ENCODE data around the gene CERT1.

Gene CERT1

DNA sequence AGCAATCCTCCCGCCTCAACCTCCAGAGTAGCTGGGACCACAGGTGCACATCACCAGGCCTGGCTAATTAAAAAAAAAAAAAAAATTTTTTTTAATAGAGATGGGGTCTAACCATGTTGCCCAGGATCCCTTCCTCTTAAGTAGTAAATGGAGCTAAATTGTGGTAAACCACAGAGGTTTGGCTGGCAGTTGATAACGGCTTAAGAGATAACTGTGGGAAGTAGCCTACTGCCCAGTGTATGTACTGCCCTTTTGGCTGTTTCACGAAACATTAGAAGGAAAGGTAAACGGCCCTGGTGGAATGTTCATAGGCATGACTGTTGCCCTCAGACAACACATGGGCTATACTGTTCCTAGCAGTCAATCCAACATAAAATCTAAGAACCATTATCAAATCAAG, 130.0 kb downstream of the CERT1 start:
- DNase-seq: no peak

DNA sequence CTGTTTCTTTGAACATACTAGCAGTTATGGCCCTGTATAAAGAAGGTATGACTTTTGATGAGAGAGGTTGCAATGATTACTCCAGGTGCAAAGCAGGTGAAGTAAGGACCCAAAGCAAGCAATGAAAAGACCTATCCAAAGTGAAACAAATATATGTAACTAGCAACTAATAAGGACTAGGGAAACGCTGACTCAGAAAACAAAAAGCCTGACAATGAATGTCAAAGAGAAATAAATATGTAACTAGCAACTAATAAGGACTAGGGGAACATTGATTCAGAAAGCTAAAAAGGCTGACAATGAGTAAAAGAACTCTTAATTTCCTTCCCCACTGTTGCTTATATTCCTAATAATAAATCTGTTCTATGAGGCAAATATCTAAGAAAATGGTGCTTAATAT, 131.3 kb downstream of the CERT1 start:
- DNase-seq: no peak

DNA sequence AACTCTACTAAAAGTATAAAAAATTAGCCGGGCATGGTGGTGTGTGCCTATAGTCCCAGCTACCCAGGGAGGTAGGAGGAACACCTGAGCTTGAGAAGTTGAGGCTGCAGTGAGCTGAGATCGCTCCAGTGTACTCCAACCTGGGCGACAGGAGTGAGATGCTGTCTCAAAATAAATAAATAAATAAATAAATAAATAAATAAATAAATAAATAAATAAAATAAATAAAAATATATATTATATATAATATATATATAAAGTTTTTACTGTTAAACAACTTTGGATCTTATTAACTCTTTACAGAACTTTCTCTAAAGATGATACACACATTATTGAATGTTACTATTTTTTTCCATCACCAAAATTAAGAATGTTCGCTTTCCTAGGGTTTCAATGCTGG, 136.0 kb downstream of the CERT1 start:
- DNase-seq: no peak

DNA sequence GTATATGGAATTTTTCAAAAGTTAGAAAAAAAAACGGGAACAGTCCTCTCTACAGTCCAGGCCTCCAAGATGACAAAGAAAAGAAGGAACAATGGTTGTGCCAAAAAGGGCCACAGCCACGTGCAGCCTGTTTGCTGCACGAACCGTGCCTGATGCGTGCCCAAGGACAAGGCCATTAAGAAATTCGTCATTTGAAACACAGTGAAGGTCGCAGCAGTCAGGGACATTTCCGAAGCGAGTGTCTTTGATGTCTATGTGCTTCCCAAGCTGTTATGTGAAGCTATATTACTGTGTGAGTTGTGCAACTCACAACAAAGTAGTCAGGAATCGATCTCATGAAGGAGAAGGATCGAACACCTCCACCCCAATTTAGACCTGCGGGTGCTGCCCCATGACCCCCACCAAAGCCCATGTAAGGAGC, 137.0 kb downstream of the CERT1 start:
- DNase-seq: no peak

DNA sequence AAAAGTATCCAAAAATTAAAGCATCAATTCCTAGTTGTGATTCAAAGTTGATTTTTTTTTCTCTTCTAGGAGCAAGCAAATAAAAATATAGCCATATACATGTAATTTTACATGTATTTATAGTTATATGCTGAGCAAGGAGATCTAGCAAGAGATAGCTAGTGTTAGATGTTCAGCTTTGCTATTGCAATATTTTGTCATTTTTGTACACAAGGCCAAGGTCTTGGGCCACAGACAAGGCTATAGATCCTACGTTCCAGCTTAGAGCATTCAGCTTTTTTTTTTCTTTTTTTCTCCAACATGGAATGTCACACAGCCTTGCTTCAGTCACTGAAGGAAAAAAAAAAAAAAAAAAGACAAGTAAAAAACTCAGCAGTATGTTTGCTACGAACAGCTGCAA, 137.6 kb downstream of the CERT1 start:
- no peak for DNase-seq

DNA sequence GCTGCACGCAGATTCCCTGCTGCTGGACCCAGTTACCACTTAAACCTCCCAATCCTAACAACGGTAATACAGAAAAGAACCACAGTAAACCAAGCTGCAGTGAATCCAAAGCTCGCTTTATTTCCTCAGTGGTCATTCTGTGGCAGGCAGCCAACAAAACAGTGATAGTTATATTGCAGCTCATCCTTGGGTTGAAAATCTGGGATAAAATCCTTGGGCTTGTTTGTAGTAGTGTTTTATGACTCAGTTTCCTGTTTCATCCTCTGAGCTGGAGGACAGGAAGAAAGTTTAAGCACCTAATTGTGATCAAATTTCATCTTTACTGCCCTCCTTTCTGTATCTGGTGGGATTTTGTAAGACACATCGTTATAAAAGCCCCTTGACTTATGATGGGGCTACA, 143.0 kb downstream of the CERT1 start:
- no peak for DNase-seq

DNA sequence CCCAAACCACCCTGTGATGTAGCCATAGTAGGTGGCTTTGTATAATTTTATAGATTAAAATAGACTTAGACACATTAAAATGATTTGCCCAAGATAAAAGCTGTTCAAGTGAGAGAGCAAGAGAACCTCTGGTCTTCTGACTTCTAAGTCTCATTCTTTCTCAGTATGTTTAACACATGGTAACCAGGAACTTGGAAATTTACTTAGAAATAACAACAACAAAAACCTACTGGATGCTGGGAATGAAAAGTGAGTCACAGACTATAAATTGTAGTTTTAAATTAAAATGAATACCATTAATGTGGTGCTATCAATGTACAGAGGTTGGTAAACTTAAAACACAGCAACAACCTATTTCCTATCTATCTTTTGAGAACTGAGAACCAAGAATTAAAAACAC, 144.0 kb downstream of the CERT1 start:
- no peak for DNase-seq

DNA sequence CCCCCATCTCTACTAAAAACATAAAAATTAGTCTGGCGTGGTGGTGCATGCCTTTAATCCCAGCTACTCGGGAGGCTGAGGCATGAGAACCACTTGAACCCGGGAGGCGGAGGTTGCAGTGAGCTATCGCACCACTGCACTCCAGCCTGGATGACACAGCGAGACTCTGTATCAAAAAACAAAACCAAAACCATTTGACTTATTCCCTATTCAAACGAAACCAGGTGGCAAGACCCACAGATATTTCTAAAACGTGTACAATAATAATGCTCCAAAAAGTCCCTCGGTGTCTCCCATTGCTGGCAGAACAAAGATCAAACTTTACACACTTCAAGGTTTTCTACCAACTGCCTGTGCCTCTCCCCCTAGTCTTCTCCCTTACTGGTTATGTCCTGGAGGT, 144.6 kb downstream of the CERT1 start:
- no peak for DNase-seq

DNA sequence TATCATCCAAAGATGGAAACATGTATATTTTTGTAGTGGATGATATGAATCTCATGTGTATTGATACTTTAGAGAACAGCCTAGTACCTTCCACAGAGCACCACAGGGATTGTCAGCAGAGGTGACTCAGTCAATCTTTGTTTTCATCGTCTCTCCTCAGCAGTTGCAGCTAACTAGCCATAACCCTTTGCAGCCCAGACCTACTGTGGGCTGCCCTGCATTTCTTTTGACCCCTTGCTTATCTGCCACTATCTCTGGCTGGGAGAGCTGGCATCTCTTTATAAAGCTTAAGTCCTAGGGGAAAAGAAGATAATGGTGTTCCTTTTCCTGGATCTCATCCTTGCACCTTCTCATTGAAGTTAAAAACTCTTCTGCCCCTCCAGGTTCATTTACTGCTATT, 145.7 kb downstream of the CERT1 start:
- DNase-seq: no peak

DNA sequence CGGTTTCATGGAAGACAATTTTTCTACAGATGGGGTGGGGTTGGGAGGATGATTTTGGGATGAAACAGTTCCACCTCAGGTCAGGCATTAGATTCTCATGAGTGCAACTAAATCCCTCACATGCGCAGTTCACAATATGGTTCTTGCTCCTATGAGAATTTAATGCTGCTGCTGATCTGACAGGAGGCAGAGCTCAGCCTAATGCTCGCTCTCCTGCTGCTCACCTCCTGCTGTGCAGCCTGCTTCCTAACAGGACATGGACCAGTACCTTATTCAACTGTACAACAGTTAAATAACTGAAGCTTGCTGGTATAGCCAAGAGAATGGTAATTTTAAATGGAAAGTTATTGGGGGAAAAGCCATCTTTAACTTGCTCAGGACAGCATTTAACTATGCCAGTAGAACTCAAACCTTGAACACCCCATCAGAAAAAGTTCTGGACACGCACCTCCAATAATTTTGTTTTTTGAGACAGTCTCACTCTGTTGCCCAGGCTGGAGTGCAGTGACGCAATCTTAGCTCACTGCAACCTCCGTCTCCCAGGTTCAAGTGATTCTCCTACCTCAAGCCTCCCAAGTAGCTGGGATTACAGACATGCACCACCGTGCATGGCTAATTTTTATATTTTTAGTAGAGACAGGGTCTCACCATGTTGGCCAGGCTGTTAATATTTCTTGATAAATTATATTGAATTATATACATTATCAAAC, 146.7 kb downstream of the CERT1 start:
- no peak for DNase-seq

DNA sequence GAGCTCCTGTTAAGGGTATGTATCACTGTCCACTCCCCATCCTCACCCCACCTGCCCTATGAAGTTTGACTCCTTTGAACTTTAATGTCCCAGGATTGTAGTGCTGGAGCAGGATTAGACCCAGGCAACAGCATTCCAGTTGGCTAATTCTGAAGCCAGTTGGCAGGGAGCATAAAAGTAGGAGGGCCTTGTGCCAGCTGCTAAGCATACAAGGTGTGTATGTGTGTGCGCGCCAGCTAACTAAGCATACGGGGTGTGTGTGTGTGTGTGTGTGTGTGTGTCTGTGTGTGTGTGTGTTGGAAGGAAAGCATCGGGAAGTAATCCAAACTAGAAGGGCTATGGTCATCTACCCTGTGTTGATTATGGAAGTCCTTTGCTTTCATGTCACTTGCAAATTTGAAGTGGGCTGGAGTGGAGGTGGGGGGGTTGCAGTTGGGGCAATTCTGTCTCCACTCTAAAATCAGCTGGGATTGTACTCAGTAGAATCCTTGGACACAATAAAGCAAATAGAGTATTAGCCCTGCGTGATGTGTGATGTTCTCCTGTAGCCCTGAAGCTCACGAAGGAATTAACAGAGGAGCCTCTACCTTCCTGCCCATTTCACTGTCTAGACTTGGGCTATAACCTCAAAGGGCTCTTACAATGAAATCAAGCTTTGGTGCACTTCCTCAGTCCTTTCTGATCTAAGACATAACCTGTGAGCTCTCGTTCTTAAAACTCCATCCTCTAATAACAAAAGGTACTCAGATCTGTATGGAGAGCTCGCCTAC, 147.5 kb downstream of the CERT1 start:
- DNase-seq: no peak

DNA sequence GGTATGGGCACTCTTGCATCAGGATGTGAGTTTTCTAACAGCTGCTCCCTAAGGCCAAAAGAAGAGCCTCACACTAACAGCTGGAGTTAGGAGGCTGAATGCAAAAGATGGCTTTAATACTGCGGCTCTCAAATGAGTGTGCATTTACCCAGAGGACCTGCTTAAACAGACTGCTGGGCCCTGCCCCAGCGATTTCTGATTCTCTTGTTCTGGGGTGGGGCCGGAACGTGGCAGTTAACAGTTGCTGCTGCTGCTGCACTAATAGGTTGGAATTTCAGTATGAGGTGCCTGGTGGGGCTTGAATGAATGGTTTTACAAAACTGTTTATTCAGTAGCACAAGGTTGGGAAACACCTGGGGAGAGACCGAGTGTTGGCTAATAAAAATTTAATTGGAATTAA, 148.3 kb downstream of the CERT1 start:
- DNase-seq: no peak

DNA sequence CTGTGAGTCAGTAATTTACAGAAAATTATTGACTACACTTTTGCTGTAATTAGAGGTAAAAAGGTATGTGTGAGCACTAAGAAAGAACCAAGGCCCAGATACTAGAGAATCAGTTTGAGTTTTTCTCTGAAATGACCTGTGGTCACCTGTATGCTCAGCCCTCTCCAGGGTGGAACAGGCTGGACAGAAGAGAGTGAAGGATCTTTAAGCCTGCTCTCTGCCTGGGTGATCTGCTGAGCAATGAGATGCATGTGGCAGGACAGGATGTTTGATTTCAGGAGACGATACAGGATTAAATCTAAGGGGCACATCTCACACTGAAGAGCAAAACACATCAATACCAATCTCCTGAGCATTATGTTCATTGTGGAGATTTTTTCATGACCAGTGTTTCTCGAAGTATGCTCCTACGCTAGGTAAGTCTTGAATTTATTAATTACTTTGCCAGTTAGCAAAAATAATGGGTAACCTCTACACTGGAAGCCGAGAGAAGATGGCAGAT, 148.9 kb downstream of the CERT1 start:
- no peak for DNase-seq

DNA sequence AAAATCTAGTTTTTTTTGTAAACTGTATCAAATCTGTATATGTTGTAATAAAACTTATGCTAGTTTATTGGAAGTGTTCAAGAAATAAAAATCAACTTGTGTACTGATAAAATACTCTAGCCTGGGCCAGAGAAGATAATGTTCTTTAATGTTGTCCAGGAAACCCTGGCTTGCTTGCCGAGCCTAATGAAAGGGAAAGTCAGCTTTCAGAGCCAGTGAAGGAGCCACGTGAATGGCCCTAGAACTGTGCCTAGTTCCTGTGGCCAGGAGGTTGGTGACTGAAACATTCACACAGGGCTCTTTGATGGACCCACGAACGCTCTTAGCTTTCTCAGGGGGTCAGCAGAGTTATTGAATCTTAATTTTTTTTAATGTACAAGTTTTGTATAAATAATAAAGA, 150.1 kb downstream of the CERT1 start:
- no peak for DNase-seq

DNA sequence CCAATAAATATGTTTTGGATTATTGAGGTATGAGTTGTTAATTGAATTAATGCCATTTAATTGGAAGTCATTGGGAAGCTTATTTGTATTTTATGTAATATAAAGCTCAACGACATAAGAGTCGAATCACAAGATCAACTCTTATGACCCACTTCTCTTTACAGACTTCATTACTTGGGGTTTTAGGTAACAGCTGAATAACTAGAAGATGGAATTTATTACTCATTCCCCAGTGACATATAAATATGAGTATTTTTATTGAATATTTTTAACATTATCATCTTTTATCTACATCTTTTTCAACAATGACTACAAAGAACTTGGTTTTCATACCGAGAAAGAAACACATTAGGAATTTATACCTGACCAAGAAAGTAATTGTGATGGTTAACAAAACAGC, 153.3 kb downstream of the CERT1 start:
- DNase-seq: no peak

DNA sequence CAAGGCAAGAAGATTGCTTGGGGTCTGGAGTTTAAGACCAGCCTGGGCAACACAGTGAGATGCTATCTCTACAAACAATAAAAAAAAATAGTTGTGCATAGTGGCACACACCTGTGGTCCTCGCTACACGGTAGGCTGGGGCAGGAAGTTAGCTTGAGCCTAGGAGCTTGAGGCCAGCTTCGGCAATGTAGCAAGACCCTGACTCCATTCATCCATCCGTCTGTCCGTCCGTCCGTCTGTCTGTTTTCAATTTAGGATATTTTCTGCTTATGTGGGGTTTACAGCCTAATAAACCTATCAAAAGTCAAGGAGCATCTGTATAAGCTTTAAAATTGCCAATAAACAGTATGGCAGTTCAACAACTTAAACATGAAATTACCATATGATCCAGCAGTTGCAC, 154.7 kb downstream of the CERT1 start:
- DNase-seq: no peak

DNA sequence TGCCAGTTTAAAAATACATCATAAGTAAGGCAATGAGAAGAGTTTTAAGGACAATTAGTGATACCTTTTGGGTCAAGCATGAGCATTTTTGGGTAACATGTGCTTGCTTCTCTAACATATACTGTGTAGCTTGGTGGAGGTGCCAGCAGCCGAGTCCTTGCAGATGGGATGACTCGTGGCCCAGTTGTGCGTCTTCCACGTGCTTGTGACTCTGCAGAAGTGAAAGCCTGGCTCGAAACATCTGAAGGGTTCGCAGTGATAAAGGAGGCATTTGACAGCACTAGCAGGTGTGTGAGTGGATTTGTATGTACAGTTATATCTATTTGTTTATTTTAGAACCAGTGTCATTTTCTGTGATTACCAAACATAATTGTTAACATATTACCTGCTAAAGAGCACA, 156.2 kb downstream of the CERT1 start:
- DNase-seq: no peak

DNA sequence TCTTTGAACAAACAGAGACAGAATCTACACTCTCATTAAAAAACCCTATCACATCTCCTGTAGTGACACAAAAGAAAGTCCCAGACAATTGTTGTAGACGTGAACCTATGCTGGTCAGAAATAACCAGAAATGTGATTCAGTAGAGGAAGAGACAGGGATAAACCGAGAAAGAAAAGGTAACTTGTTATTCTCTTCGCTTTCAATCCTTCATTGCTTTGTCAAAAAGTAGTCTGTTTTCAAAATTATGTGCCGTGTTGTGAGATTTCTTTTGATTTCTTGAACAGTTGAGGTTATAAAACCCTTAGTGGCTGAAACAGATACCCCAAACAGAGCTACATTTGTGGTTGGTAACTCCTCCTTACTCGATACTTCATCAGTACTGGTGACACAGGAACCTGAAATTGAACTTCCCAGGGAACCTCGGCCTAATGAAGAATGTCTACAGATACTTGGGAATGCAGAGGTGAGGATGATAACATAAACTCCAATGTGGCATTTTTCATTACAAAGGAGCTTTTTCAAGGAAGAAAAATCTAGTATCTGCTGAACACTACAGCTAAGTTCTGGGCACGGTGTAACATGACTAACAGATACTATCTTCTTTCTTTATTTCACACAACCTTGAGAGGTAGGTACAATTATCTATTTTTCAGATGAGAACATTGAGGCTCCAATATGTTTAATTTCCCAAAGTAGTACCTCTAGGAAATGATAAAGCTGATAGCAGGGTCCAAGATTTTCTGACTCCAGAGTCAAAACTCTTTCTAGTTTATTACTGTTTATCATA, 160.1 kb downstream of the CERT1 start:
- DNase-seq: no peak

DNA sequence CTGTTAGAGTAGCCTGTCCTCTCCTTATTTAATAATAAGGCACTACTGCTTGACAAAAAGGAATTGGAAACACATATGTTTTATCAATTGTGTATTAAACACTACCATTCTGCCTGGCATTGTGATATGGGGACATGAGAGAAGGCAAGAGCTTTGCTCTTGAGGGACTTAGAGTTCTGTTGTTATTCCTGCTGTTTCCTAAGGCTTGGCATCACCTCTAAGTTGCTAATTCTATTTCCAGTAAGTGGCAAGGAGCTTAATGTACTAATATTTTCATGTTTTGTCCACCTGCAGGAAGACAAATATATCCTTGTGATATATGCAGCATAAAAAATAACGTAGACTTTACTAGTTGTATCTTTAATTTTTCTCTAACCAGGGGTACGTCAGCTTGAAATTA, 161.8 kb downstream of the CERT1 start:
- DNase-seq: no peak

DNA sequence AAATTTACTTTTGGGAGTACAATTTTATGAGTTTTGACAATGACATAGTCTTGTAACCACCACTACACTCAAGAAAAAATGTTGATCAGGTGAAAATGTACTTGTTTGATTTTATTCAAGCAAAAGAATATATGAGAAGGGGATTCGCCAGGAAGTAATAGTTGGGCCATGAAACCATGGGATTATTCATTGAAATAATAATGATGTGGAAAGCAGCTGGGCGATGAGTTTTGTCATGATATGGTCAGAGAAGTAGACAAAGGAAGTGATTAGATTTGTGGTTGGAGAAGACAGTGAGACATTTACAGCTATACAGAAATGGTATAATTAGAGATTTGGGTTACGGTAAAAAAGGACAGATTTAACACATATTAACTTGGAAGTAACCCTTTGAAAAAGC, 163.2 kb downstream of the CERT1 start:
- no peak for DNase-seq

DNA sequence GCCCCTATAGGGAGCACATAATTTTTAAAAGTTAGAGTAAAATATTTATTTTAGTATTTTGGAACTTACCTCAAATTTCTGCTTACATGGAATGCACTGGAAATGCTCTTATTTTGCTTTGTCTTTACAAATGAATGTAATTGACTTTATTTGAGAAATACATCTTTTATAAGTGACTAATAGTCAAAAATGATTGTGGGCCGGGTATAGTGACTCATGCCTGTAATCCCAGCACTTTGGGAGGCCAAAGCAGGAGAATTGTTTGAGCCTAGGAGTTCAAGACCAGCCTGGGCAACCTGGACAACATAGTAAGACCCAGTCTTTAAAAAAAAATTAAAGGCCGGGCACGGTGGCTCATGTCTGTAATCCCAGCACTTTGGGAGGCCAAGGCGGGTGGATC, 168.6 kb downstream of the CERT1 start:
- no peak for DNase-seq

DNA sequence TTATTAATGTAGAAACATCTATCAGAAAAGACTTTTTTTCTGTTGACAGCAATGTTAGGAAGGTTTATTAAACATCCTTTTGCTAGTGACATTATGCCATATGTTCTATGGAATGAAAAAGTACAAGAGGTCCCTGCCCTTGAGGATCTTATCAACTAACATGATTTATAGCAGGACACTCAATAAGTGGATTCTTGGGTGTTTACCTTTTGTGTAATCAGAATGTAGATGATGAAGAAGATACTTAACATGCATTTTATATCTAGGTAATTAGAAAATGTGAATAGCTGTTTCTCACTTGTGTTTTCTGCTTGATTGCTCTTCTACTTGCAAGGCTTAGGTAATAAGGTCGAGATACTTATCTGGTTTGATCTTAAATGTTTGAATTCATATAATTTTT, 169.5 kb downstream of the CERT1 start:
- DNase-seq: no peak

DNA sequence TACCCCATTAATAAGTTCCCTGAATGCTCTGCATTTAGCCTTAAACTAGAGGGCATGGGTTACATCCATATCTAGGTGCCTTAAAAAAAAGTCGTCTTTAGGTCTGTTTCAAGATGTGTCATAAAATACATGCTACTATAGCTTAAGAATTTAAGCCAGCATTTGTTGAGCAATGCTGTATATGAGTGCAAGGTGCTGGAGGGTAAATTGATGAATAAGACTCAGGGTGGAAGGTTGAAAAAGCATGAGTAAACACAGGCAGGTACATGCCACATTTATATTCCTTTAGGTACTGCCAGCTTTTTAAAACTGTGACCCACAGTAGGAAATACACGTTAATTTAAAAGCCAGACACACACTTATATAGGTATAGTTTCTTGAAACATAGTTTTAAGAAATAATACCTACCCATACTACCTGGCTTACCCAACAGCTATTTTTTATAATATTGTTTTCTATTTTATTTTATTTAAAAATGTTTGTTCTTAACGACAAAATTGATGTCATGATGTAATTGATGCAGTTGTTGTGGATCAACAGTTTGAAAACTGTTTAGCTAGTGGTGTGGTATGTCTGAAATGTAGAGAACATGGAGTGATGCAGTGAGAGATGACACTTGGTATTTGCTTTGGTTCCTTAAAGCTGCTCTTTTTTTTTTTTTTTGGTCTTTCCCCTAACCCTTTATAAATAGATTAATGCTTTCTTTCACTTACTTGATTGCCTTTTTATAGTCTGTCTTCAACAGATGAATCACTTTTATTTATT, 170.5 kb downstream of the CERT1 start:
- DNase-seq: no peak
